Activated naive CD8-positive, alpha-beta T cell treated with anti-CD3 and anti-CD28 coated beads for 36 hours (primary cell): ENCODE data around the gene SST. TPM values are rescaled to one million over a fixed set of nuclear protein-coding genes. Genes with fewer than 3 reads are reported as not detected.
"Not testable (repeated sequence)": the region's sequence is repeated elsewhere in the genome, so short reads cannot be mapped to it uniquely, and the experiment has no call there.

Experiments used
- DNase-seq: peaks from one replicate; pipeline ENCODE4 v3.0.0; 2021
- H3K27ac Mint-ChIP-seq: one replicate; pipeline ENCODE4 v1.8.0; 2022; ENCODE audit warnings: mild to moderate bottlenecking, moderate library complexity, mixed read lengths
- H3K27me3 Mint-ChIP-seq: one replicate; pipeline ENCODE4 v1.8.0; 2022; ENCODE audit warnings: mild to moderate bottlenecking, mixed read lengths
- H3K36me3 Mint-ChIP-seq: one replicate; pipeline ENCODE4 v1.8.0; 2021; ENCODE audit warnings: mild to moderate bottlenecking, mixed read lengths
- H3K4me1 Mint-ChIP-seq: one replicate; pipeline ENCODE4 v1.8.0; 2021; ENCODE audit warnings: mixed read lengths
- H3K4me3 Mint-ChIP-seq: one replicate; pipeline ENCODE4 v1.8.0; 2022; ENCODE audit warnings: mild to moderate bottlenecking, moderate library complexity, mixed read lengths
- H3K9me3 Mint-ChIP-seq: one replicate; pipeline ENCODE4 v1.8.0; 2022; ENCODE audit warnings: mixed read lengths
- total RNA-seq, 2 experiments: library from RNA; stranded (reverse); gene quantifications; one replicate each; pipeline ENCODE4 v1.2.3, GENCODE V29; 2021

SST gene
- total RNA-seq, 2 experiments from 2014 or later = not detected

DNA sequence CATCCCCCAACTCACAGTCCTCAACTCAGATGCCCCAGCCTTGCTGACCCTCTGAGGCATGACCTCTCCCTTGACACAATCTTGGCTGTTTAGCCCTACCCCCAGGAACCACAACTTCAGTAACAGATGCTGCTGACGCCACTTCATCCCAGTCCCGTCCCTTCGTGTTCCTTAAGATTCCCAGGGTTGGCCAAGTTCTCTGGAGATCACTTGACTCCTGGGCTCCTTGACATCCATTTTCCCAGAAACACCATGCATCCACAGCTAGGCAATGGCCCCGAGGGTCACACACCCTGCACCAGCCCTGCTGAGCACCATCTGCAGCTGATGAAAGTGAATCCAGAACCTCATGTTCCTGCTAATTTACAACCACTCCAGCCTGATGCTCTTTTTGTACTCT is 25.3 kb upstream of the SST start:
- H3K4me3 Mint-ChIP-seq = no peak overlapping the region

DNA sequence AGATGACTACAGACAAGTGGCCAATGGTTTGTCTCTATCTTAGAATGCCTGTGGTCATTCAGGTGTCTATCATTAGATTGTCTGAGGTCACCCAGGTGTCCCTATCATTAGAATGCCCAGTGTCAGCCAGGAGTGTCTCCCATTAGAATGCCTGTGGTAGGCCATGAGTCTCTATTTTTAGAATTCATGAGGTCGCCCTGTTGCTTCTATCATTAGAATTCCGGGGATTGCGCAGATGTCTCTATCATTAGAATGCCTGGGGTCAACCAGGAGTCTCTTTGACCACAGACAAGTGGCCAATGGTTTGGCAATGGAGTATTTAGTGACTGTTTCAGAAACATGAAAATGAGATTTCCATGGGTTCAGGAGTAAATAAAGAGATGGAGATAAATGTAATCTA is 24.6 kb upstream of the SST start:
- no peak overlapping the region for H3K27ac Mint-ChIP-seq
- DNase-seq = no peak
- H3K4me3 Mint-ChIP-seq = no peak overlapping the region
- peaks cover 30% of the 10 kb centered on the region for H3K27me3 Mint-ChIP-seq
- H3K4me1 Mint-ChIP-seq = no peaks in the 10 kb centered on the region
- no peaks in the 10 kb centered on the region for H3K36me3 Mint-ChIP-seq
- H3K9me3 Mint-ChIP-seq = no peaks in the 10 kb centered on the region

More for the DNA sequence above, 25.3 kb upstream of the SST start:
- Mint-ChIP-seq H3K4me1 (no peaks in the 10 kb centered on the region), H3K27ac (no peak overlapping the region), H3K27me3 (peaks cover 30% of the 10 kb centered on the region), H3K9me3 (no peaks in the 10 kb centered on the region), H3K36me3 (no peaks in the 10 kb centered on the region)
- DNase-seq = no peak

DNA sequence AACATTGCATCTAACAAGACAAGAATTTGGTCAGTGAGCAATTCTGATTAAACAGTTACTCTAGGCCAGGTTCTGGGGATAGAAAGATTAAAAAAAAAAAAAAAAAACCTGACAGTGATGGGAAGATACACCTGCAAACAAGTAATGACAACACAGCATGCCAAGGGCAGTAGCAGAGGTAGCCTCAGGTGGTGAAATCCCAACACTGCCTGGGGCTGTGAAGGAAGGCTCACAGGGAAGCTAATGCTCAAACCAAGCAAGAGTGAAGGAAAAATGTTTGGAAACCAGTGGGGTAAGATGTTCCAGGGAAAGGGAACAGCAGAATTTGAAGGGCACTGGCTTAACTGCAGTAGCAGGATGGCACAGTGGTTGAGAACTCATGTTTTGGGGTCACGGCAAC is 23.2 kb upstream of the SST start:
- Mint-ChIP-seq H3K4me1 (no peaks in the 10 kb centered on the region), H3K9me3 (no peaks in the 10 kb centered on the region), H3K4me3 (no peak overlapping the region), H3K36me3 (no peaks in the 10 kb centered on the region), H3K27me3 (peaks cover 35% of the 10 kb centered on the region), H3K27ac (no peak overlapping the region)
- no peak for DNase-seq

DNA sequence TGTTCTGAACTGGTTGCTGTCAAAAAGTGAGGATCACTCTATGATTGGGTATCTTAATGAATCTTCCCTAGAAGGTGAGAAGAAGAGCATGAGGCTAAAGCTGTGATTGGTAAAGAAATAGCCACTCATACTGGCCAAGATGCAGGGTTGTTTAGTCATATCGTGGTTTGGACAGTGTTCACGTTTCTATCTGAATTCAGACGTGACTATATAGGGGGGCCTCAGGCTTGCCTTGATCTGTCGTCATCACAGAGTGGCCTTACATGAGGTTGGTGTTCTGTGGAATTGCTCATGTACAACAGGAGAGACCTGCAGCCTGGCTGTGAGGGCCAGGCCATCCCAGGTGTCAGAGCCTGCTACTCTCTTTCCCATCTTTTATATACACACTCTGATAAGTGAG is 19.8 kb upstream of the SST start:
- Mint-ChIP-seq H3K9me3 (peaks cover 8% of the 10 kb centered on the region), H3K4me3 (no peak overlapping the region), H3K4me1 (no peaks in the 10 kb centered on the region), H3K36me3 (no peaks in the 10 kb centered on the region), H3K27ac (no peak overlapping the region), H3K27me3 (peaks cover 47% of the 10 kb centered on the region)
- DNase-seq = no peak

DNA sequence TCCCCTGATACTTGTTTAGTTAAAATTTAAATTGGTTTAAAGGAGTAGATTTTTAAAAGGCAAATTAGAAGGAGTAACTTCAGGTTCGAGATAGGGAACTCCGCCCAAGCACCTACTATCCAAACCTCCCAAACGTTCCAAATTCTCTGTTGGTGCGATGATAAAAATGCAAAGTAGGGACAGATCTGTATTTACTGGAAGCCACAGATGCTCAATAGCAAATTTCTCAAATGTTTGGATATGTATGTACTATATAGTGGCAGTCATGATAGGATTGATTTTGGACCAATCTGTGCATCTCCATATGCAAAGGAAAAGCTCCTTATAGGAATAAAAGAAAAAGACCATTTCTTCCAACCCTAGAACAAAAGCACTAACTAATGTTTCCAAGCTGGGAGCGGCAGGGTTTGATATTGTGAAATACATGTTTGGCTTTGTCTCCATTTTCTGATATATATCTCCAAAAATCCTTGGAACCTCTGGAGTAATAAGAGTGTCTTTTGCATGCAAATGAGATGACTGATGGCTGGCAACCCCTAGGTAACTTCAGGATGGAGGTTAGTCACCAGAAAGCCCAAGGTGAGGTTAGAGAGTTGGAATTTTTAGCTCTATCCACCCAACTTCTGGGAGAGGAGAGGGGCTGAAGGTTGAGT is 16.6 kb upstream of the SST start:
- Mint-ChIP-seq H3K27me3 (peaks cover 48% of the 10 kb centered on the region), H3K27ac (no peak overlapping the region), H3K9me3 (peaks cover 14% of the 10 kb centered on the region), H3K4me3 (no peak overlapping the region), H3K4me1 (peaks cover 8% of the 10 kb centered on the region), H3K36me3 (no peaks in the 10 kb centered on the region)
- no peak for DNase-seq

DNA sequence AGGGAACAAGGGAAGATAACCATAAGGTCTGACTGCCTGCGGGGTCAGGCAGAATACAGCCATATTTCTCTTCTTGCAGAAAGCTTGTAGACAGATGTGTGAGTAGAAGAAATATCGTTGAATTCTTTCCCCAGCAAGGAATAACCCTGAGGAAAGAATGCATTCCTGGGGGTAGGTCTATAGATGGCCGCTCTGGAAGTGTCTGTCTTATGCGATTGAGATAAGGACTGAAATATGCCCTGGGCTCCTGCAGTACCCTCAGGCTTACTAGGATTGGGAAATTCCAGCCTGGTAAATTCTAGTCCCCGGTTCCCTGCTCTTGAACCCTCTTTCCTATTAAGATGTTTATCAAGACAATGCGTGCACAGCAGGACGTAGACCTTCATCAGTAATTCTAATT is 15.8 kb upstream of the SST start:
- Mint-ChIP-seq H3K4me1 (peaks cover 8% of the 10 kb centered on the region), H3K4me3 (no peak overlapping the region), H3K9me3 (peaks cover 14% of the 10 kb centered on the region), H3K27ac (no peak overlapping the region), H3K27me3 (peaks cover 42% of the 10 kb centered on the region), H3K36me3 (no peaks in the 10 kb centered on the region)
- DNase-seq = no peak

DNA sequence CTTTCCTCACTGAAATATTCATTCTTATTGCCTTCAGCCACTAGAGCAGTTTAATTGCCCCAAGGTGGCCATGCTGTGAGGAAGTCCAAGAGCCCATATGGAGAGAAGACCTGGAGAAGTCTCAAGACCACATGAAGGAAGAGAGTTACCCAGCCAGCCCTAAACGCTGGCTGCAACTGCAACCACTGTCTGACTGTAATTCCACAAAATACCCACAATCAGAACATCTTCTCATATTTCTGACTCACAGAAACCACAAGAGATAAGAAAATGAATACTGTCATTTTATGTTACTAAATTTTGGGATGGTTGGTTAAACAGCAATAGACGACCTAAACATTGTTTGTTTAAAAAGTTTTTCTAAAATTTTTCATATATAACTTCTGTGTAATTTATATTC is 14.7 kb upstream of the SST start:
- peaks cover 8% of the 10 kb centered on the region for H3K4me1 Mint-ChIP-seq
- H3K27me3 Mint-ChIP-seq = peaks cover 42% of the 10 kb centered on the region
- no peak for DNase-seq
- peak overlapping the region; percentile 10 for H3K27ac Mint-ChIP-seq
- H3K36me3 Mint-ChIP-seq = no peaks in the 10 kb centered on the region
- no peak overlapping the region for H3K4me3 Mint-ChIP-seq
- peaks cover 14% of the 10 kb centered on the region for H3K9me3 Mint-ChIP-seq

DNA sequence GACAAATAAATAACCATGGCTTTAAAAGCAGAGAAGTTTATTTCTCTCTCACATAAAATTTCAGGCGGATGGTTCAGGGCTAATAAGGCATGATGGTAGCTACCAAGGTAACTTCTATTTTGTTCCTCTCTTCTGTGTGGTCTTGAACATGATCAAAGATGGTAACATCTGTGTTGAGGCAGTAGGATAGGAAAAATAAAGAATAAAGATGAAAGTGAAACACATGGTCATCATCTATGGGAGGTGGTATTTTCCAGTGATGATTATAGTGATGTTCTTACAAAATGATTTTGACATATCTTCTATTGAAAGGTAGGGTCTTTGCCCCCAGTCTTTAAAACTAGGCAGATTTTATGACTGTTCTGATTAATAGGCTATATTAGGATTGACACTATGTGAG is 14.2 kb upstream of the SST start:
- H3K4me1 Mint-ChIP-seq = peaks cover 9% of the 10 kb centered on the region
- H3K27me3 Mint-ChIP-seq = peaks cover 46% of the 10 kb centered on the region
- no peak for DNase-seq
- no peak overlapping the region for H3K4me3 Mint-ChIP-seq
- H3K9me3 Mint-ChIP-seq = peaks cover 14% of the 10 kb centered on the region
- peak overlapping the region; percentile 10 for H3K27ac Mint-ChIP-seq
- no peaks in the 10 kb centered on the region for H3K36me3 Mint-ChIP-seq

DNA sequence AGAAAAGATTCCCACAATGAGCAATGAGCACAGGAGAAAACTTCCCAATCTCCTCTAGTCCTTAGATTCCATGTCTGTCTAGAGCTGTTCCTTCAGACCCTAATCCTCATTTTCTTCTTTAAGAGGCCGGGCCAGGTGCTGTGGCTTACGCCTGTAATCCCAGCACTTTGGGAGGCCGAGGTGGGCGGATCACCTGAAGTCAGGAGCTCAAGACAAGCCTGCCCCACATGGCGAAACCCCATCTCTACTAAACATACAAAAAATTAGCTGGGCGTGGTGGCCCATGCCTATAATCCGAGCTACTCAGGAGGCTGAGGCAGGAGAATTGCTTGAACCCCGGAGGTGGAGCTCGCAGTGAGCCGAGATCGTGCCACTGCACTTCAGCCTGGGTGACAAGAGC is 11.6 kb upstream of the SST start:
- H3K4me3 Mint-ChIP-seq, H3K36me3 Mint-ChIP-seq, DNase-seq, H3K27ac Mint-ChIP-seq, H3K4me1 Mint-ChIP-seq: not testable (repeated sequence)
- H3K27me3 Mint-ChIP-seq = peaks cover 50% of the 10 kb centered on the region
- peaks cover 14% of the 10 kb centered on the region for H3K9me3 Mint-ChIP-seq

DNA sequence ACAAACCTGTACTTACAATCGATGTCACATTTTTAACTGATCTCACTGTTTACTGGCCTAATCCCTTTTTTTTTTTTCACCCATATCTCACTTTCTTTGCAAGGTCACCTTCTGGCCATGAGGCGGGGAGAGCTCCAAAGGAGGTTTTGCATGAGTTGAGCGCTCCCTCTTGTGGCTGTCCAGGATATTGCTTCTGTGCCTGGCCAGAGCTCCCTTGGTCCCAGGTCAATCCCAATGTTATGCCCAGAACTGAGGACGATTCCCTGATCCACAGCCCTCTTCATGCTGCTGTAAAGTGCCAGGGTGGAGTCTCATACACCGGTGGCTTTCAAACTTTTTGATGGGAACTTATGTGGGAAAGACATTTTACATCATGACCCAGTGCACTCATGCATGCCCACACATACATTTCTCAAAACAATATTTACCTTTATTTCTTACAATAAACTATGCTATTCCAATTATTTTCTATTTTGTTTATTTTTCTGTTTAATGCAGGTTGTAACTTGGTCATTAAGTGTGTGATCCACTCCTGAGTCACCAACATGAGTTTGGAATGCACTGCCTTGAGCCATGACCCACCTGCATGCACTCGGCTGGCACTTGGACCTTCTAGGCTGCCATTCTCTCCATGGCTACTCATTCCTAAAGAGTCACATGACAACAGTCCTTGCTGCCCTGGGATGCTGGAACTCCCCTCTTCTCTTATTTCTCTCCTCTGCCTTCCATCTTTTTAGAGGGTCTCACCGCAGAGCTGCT is 9.6 kb upstream of the SST start:
- Mint-ChIP-seq H3K36me3 (no peaks in the 10 kb centered on the region), H3K27ac (no peak overlapping the region), H3K4me3 (no peak overlapping the region), H3K9me3 (peaks cover 6% of the 10 kb centered on the region), H3K27me3 (peaks cover 48% of the 10 kb centered on the region), H3K4me1 (peaks cover 8% of the 10 kb centered on the region)
- peak; percentile 47 for DNase-seq

DNA sequence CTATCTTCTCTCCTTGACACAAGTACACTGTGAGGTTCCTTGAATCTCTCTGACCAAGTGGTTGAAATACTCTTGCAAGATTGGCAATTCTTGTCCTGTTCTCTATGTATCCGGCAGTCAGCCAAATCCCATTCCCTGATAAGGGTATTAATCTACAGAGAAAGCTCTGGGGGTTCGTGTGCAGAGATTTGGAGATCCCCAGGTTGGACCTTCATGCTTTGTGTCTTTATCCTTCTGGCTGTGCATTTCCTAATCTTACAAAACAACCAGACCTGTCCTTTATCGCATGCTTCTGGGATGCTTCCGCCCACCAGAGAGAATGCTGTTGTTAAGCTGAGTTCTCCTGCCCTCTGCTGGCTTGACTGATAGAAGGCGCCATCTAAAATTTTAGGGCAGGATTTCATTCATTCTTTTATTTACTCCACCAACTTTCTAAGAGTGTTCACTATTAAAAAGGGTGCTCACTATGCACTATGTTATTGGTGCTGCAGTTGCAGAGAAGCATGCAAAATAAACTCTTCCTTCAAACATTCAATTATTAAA is 8.6 kb upstream of the SST start:
- H3K9me3 Mint-ChIP-seq = no peaks in the 10 kb centered on the region
- no peaks in the 10 kb centered on the region for H3K36me3 Mint-ChIP-seq
- H3K27me3 Mint-ChIP-seq = peaks cover 53% of the 10 kb centered on the region
- H3K4me1 Mint-ChIP-seq = peaks cover 2% of the 10 kb centered on the region
- no peak overlapping the region for H3K4me3 Mint-ChIP-seq
- H3K27ac Mint-ChIP-seq = no peak overlapping the region
- DNase-seq = peak; percentile 28

DNA sequence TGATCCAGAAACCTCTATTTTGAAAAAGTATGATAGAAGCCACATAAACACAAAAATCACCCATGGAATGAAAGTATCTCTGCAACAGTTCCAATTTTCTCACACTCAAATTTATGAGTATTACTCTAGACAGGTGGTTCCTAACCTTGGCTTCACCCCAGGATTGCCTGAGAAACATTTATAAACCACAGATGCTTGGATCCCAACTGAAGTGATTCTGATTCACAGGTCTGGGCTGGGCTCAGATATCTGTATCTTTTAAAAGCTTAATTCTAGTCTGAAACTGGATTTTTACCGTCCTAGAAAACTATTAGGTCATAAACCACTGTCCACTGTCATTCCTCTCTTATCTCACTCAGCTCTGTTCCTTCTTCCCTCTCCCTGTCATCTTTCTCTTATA is 7.4 kb upstream of the SST start:
- Mint-ChIP-seq H3K27ac (no peak overlapping the region), H3K9me3 (no peaks in the 10 kb centered on the region), H3K4me1 (peaks cover 2% of the 10 kb centered on the region), H3K36me3 (no peaks in the 10 kb centered on the region), H3K27me3 (peaks cover 46% of the 10 kb centered on the region), H3K4me3 (no peak overlapping the region)
- DNase-seq = no peak

DNA sequence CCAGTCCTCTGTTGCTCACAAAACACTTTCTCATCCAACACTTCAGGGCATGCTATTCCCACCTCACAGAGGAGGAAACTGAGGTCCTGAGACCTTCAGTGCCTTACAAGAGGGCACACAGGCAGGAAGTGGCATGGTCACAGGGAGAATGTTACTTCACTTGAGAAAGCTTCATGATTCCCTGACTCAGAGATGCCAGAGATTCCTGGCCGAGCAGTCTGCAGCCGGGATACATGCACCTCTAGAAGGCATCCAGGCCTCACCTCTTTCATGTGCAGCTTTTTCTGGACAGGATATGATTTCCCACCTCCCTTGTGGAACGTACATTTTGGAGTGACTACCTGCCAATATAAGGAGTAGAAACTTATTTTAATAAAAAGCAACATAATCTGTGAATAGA is 2.8 kb upstream of the SST start:
- H3K36me3 Mint-ChIP-seq = no peaks in the 10 kb centered on the region
- no peaks in the 10 kb centered on the region for H3K9me3 Mint-ChIP-seq
- no peak overlapping the region for H3K27ac Mint-ChIP-seq
- H3K27me3 Mint-ChIP-seq = peaks cover 69% of the 10 kb centered on the region
- H3K4me3 Mint-ChIP-seq = no peak overlapping the region
- no peaks in the 10 kb centered on the region for H3K4me1 Mint-ChIP-seq
- DNase-seq = no peak

DNA sequence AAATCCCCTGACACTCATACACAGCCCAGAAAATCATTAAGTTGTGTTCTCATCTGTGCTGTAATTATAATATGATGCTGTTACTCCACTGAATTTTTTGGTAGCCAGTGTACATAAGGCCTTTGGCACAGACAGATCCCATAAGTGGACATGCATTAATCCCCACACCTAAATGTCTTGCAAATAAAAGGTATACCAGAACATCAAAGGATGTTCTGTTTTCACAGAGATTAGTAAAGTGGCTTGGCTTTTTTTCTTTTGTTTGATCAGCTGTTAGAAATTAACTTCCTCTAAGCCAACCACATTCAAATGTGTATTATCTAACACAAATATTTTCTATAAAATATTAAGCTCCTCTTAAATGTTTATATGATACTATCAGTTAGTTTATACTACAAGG is 2.7 kb downstream of the SST start:
- Mint-ChIP-seq H3K27ac (no peak overlapping the region), H3K4me1 (peaks cover 14% of the 10 kb centered on the region), H3K27me3 (peaks cover 70% of the 10 kb centered on the region), H3K36me3 (no peaks in the 10 kb centered on the region), H3K9me3 (no peaks in the 10 kb centered on the region), H3K4me3 (no peak overlapping the region)
- DNase-seq = no peak

DNA sequence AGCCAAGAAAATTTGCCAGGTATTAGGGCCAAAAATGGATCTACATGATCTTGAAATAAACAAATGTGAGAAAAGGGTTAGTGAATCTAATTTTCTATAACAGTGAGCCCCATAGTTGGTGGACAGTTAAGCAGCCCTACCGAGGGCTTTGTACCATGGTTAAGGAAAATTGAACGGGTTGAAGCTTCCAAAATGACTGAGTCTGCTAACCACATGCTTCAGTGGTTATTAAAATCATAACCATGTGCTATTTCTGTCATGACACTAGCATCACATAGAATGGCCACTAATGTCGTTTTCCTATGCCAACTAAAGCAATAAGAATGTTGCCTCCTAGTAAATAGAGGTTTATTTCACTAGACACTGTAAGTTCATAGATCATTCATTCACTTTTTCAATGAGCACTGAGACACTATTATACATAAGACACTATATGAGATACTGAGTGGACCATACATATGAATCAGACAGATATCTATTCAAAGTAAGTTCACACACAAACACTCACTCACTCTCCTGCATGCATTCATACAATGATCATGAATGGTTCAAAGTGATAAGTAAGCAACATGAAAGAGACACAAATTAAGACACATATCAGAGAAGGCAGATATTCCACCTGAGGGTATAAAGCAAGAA is 4.3 kb downstream of the SST start:
- no peaks in the 10 kb centered on the region for H3K9me3 Mint-ChIP-seq
- H3K4me1 Mint-ChIP-seq = peaks cover 14% of the 10 kb centered on the region
- H3K27me3 Mint-ChIP-seq = peaks cover 63% of the 10 kb centered on the region
- no peak for DNase-seq
- H3K4me3 Mint-ChIP-seq = no peak overlapping the region
- H3K36me3 Mint-ChIP-seq = no peaks in the 10 kb centered on the region
- no peak overlapping the region for H3K27ac Mint-ChIP-seq
